ENCODE results near the gene B3GALT4.

Gene B3GALT4

DNA sequence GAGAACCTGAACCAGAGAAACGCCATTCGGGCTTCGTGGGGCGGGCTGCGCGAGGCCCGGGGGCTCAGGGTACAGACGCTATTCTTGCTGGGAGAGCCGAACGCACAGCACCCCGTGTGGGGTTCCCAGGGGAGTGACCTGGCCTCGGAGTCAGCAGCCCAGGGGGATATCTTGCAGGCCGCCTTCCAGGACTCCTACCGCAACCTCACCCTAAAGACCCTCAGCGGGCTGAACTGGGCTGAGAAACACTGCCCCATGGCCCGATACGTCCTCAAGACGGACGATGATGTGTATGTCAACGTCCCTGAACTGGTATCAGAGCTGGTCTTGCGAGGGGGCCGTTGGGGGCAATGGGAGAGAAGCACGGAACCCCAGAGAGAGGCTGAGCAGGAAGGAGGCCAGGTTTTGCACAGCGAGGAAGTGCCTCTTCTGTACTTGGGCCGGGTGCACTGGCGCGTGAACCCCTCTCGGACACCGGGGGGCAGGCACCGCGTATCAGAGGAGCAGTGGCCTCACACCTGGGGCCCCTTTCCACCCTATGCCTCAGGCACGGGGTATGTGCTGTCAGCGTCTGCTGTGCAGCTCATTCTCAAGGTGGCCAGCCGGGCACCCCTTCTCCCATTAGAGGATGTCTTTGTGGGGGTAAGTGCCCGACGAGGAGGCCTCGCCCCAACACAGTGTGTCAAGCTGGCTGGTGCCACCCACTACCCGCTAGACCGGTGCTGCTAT is 904 bp downstream of the B3GALT4 start:
- no peak for DNase-seq
- no peaks in the 10 kb centered on the region for H3K27me3 ChIP-seq (replicated peaks; ENCODE audit: insufficient read depth, low read length)
- TF ChIP-seq EZH2phosphoT487 (IDR thresholded peaks at IDR 0.05; ENCODE audit: low read length) (no peak), EZH2 (optimal IDR thresholded peaks at IDR 0.05; ENCODE audit: low read depth, low read length) (no peak)
- TF ChIP-seq, protein P1, sequence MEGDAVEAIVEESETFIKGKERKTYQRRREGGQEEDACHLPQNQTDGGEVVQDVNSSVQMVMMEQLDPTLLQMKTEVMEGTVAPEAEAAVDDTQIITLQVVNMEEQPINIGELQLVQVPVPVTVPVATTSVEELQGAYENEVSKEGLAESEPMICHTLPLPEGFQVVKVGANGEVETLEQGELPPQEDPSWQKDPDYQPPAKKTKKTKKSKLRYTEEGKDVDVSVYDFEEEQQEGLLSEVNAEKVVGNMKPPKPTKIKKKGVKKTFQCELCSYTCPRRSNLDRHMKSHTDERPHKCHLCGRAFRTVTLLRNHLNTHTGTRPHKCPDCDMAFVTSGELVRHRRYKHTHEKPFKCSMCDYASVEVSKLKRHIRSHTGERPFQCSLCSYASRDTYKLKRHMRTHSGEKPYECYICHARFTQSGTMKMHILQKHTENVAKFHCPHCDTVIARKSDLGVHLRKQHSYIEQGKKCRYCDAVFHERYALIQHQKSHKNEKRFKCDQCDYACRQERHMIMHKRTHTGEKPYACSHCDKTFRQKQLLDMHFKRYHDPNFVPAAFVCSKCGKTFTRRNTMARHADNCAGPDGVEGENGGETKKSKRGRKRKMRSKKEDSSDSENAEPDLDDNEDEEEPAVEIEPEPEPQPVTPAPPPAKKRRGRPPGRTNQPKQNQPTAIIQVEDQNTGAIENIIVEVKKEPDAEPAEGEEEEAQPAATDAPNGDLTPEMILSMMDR (IDR thresholded peaks at IDR 0.05; ENCODE audit: low read length) = no peak
- H3K9ac ChIP-seq (ENCODE audit: low read length) = no peak overlapping the region
- no peak overlapping the region for H3K4me3 ChIP-seq (ENCODE audit: low read length)
- no peak overlapping the region for H3K27ac ChIP-seq (ENCODE audit: low read length)
- no peaks in the 10 kb centered on the region for H3K9me2 ChIP-seq (replicated peaks; ENCODE audit: insufficient read depth, low read length)
- H4K20me1 ChIP-seq (ENCODE audit: insufficient read depth, low read length) = peaks cover 25% of the 10 kb centered on the region
- H3K4me1 ChIP-seq (ENCODE audit: low read length) = peaks cover 9% of the 10 kb centered on the region
- peaks cover 7% of the 10 kb centered on the region; the same call in 1 of the 2 replicates for H3K36me3 ChIP-seq (replicated peaks; ENCODE audit: insufficient read depth, low read length)
- H3K9me3 ChIP-seq (replicated peaks; ENCODE audit: insufficient read depth, low read length) = no peaks in the 10 kb centered on the region
- no peak overlapping the region for H3K4me2 ChIP-seq (ENCODE audit: low read depth, low read length)
- H2AFZ ChIP-seq (ENCODE audit: low read length) = no peak overlapping the region
- peaks cover 31% of the 10 kb centered on the region for H3K79me2 ChIP-seq (ENCODE audit: low read length)
- peaks cover 55% of the 10 kb centered on the region for H3F3A ChIP-seq (ENCODE audit: insufficient read depth, low read length)

DNA sequence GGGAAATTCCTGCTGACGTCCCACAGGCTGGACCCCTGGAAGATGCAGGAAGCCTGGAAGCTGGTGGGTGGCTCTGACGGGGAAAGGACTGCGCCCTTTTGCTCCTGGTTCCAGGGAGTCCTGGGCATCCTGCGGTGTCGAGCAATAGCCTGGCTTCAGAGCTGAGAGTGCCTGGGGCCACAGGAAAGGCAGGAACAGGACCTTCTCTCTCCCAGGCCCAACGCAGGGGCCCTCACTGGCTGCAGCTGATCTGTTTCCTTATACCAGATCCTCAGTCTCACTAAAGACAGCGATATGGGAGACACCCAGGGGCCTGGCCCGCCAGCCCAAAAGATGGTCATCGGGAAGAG is 1.4 kb downstream of the B3GALT4 start:
- H3K27me3 ChIP-seq (replicated peaks; ENCODE audit: insufficient read depth, low read length) = no peaks in the 10 kb centered on the region
- no peak overlapping the region for H3K4me2 ChIP-seq (ENCODE audit: low read depth, low read length)
- H3F3A ChIP-seq (ENCODE audit: insufficient read depth, low read length) = peaks cover 50% of the 10 kb centered on the region
- peaks cover 5% of the 10 kb centered on the region for H3K4me1 ChIP-seq (ENCODE audit: low read length)
- no peaks in the 10 kb centered on the region for H3K9me2 ChIP-seq (replicated peaks; ENCODE audit: insufficient read depth, low read length)
- H4K20me1 ChIP-seq (ENCODE audit: insufficient read depth, low read length) = peaks cover 23% of the 10 kb centered on the region
- DNase-seq = no peak
- TF ChIP-seq EZH2 (optimal IDR thresholded peaks at IDR 0.05; ENCODE audit: low read depth, low read length) = no peak
- TF ChIP-seq, protein P1 (IDR thresholded peaks at IDR 0.05; ENCODE audit: low read length) = no peak
- no peak for TF ChIP-seq EZH2phosphoT487 (IDR thresholded peaks at IDR 0.05; ENCODE audit: low read length)
- H3K27ac ChIP-seq (ENCODE audit: low read length) = no peak overlapping the region
- no peaks in the 10 kb centered on the region for H3K9me3 ChIP-seq (replicated peaks; ENCODE audit: insufficient read depth, low read length)
- H3K4me3 ChIP-seq (ENCODE audit: low read length) = no peak overlapping the region
- peaks cover 2% of the 10 kb centered on the region; the same call in 1 of the 2 replicates for H3K36me3 ChIP-seq (replicated peaks; ENCODE audit: insufficient read depth, low read length)
- no peak overlapping the region for H3K9ac ChIP-seq (ENCODE audit: low read length)
- H2AFZ ChIP-seq (ENCODE audit: low read length) = no peak overlapping the region
- peaks cover 26% of the 10 kb centered on the region for H3K79me2 ChIP-seq (ENCODE audit: low read length)

DNA sequence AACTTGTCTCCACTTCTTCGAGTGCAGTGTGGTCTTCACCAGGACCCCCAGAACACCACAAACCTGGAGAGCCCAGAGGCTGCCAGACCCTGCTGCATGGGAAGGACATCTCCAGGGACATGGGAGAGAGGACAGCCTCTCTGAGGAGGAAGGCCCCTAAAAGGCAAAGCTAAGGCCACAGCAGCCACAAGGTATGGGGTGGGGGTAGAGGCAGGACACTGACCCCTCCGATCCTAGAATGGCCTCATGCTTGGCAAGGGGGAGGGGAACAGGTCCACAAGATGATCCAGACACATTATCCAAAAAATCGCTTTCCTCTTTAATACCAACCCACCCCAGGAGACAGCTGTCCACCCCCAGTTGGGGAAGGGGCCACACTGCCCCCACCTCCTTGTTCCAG is 1.9 kb downstream of the B3GALT4 start:
- Histone ChIP-seq H3K27ac (ENCODE audit: low read length) (no peak overlapping the region), H4K20me1 (ENCODE audit: insufficient read depth, low read length) (peaks cover 21% of the 10 kb centered on the region), H3K9ac (ENCODE audit: low read length) (no peak overlapping the region), H3K4me2 (ENCODE audit: low read depth, low read length) (no peak overlapping the region), H3F3A (ENCODE audit: insufficient read depth, low read length) (peaks cover 45% of the 10 kb centered on the region), H3K4me1 (ENCODE audit: low read length) (peaks cover under 1% of the 10 kb centered on the region; the same call in 1 of the 2 replicates), H2AFZ (ENCODE audit: low read length) (no peak overlapping the region), H3K9me3 (replicated peaks; ENCODE audit: insufficient read depth, low read length) (no peaks in the 10 kb centered on the region), H3K4me3 (ENCODE audit: low read length) (no peak overlapping the region), H3K9me2 (replicated peaks; ENCODE audit: insufficient read depth, low read length) (no peaks in the 10 kb centered on the region), H3K36me3 (replicated peaks; ENCODE audit: insufficient read depth, low read length) (no peaks in the 10 kb centered on the region; the same call in 1 of the 2 replicates), H3K79me2 (ENCODE audit: low read length) (peaks cover 22% of the 10 kb centered on the region), H3K27me3 (replicated peaks; ENCODE audit: insufficient read depth, low read length) (no peaks in the 10 kb centered on the region)
- no peak for DNase-seq
- TF ChIP-seq EZH2 (optimal IDR thresholded peaks at IDR 0.05; ENCODE audit: low read depth, low read length) (no peak), EZH2phosphoT487 (IDR thresholded peaks at IDR 0.05; ENCODE audit: low read length) (no peak)
- TF ChIP-seq, protein P1 (IDR thresholded peaks at IDR 0.05; ENCODE audit: low read length) = no peak
